Breast epithelium (tissue), 4 donors: ENCODE results near the gene LITAF. TPM values are rescaled to one million over a fixed set of nuclear protein-coding genes. Genes with fewer than 3 reads are reported as not detected.

Experiments
- DNase-seq, 2 donors: peaks; one replicate each; pipeline ENCODE4 v3.0.0-alpha.2; 2019; ENCODE audit warnings: low spot score in 2 of 2
- H3K27ac ChIP-seq, 2 donors: fragments of 200-600 bp; sonication (generic) in 1 of 2; one replicate each; pipeline ENCODE4 v1.5.1; 2016 to 2019; ENCODE audit warnings: mild to moderate bottlenecking in 1 of 2
- H3K27me3 ChIP-seq, 2 donors: fragments of 200-600 bp; sonication (generic) in 1 of 2; one replicate each; pipeline versions ENCODE4 v1.5.1 to v1.6.0; 2017 to 2019; ENCODE audit warnings: control low read depth in 1 of 2, mild to moderate bottlenecking in 1 of 2
- H3K36me3 ChIP-seq: fragments of 200-600 bp; one replicate; pipeline ENCODE4 v1.5.1; 2019
- H3K4me1 ChIP-seq, 2 donors: fragments of 200-600 bp; sonication (generic); one replicate each; pipeline ENCODE4 v1.5.1; 2016 to 2019; ENCODE audit warnings: control low read depth in 1 of 2
- H3K4me3 ChIP-seq, 3 donors: fragments of 200-600 bp; sonication (generic); 1 replicate in 2 of 3; 2 replicates in 1 of 3; pipeline ENCODE4 v1.5.1; 2016 to 2019; ENCODE audit warnings: mild to moderate bottlenecking in 3 of 3, moderate library complexity in 2 of 3
- H3K9me3 ChIP-seq, 2 donors: fragments of 200-600 bp; sonication (generic) in 1 of 2; one replicate each; pipeline ENCODE4 v1.5.1; 2016 to 2019; ENCODE audit warnings: control low read depth in 1 of 2
- POLR2A ChIP-seq: fragments of 450-650 bp; IDR thresholded peaks from one replicate; pipeline ENCODE4 v1.6.1; 2016; ENCODE audit warnings: antibody characterized with exemption, mild to moderate bottlenecking, moderate library complexity
- POLR2AphosphoS5 ChIP-seq, 3 donors: sonication (generic); formaldehyde crosslinking; IDR thresholded peaks; one replicate each; pipeline ENCODE4 v1.6.1; 2017; ENCODE audit warnings: antibody characterized with exemption in 3 of 3
- intact Hi-C: fragments of 100-400 bp; cut with DNase I; formaldehyde crosslinking; loops from one replicate; pipeline ENCODE4 v1.15.1; 2023; ENCODE audit warnings: low total_unique reads
- total RNA-seq, 3 donors: library from RNA; depleted of rRNA; stranded (reverse); fragments of >200 nt; gene quantifications; one replicate each; pipeline ENCODE4 v1.1.0, GENCODE V29; 2016
- TF ChIP-seq, protein P1 (sequence below), 3 donors: fragments of 450-650 bp; IDR thresholded peaks; one replicate each; pipeline ENCODE4 v1.5.1; 2016 to 2017; ENCODE audit warnings: antibody characterized with exemption in 3 of 3, mild to moderate bottlenecking in 3 of 3, moderate library complexity in 3 of 3

LITAF gene
- total RNA-seq, 3 donors from 2014 or later = 50.6 to 109 (median 59.0) TPM

DNA sequence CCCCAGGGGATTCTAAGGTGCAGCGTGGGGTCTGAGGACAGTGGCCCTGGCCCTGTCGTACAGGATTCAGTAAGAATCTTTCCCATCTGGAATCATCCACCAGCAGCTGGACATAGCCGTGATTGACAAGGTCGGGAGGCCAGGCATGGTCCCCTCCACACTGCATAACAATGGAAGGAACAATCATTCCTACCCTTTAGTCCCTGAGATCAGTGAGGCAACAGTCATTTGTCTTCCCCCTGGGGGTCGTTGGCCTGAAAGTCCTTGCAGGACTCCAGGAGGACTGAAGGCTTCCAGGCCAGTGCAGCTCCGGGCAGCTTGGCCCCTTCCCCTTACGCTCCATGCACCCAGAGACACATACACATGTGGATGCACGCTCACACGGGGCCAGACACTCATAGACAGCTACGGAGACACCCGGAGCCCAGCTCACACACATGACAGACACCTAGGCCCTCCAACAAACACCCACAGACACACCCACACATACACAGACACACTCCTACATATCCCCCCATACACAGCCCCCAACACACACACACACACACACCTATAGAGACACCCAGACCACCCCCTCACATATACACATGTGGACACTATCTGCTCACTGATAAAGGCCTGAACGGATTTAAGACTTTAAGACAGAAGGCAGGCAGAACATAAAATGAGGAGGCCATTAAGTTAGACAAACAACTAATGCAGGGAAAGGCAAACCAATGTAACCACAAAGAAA, 42.9 kb downstream of the LITAF start:
- Histone ChIP-seq H3K4me1 (no peaks in the 10 kb centered on the region), H3K36me3 (no peaks in the 10 kb centered on the region), H3K27ac (no peak overlapping the region), H3K27me3 (no peaks in the 10 kb centered on the region), H3K4me3 (no peak overlapping the region), H3K9me3 (no peaks in the 10 kb centered on the region)
- DNase-seq = no peak
- no peak for TF ChIP-seq POLR2A
- TF ChIP-seq POLR2AphosphoS5 (IDR thresholded peaks at IDR 0.05) = no peak
- TF ChIP-seq, protein P1, sequence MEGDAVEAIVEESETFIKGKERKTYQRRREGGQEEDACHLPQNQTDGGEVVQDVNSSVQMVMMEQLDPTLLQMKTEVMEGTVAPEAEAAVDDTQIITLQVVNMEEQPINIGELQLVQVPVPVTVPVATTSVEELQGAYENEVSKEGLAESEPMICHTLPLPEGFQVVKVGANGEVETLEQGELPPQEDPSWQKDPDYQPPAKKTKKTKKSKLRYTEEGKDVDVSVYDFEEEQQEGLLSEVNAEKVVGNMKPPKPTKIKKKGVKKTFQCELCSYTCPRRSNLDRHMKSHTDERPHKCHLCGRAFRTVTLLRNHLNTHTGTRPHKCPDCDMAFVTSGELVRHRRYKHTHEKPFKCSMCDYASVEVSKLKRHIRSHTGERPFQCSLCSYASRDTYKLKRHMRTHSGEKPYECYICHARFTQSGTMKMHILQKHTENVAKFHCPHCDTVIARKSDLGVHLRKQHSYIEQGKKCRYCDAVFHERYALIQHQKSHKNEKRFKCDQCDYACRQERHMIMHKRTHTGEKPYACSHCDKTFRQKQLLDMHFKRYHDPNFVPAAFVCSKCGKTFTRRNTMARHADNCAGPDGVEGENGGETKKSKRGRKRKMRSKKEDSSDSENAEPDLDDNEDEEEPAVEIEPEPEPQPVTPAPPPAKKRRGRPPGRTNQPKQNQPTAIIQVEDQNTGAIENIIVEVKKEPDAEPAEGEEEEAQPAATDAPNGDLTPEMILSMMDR (IDR thresholded peaks at IDR 0.05) = no peak
- intact Hi-C loops = no loop called here

GRCh38 chr16:11542069-11542744, 44.5 kb downstream of the LITAF start:
- Histone ChIP-seq H3K4me1 (no peaks in the 10 kb centered on the region), H3K27ac (no peak overlapping the region), H3K27me3 (no peaks in the 10 kb centered on the region), H3K4me3 (no peak overlapping the region), H3K9me3 (no peaks in the 10 kb centered on the region), H3K36me3 (no peaks in the 10 kb centered on the region)
- intact Hi-C loops = no loop called here
- no peak for DNase-seq
- TF ChIP-seq POLR2AphosphoS5 (IDR thresholded peaks at IDR 0.05) = no peak
- TF ChIP-seq, protein P1 (IDR thresholded peaks at IDR 0.05) = no peak
- no peak for TF ChIP-seq POLR2A

DNA sequence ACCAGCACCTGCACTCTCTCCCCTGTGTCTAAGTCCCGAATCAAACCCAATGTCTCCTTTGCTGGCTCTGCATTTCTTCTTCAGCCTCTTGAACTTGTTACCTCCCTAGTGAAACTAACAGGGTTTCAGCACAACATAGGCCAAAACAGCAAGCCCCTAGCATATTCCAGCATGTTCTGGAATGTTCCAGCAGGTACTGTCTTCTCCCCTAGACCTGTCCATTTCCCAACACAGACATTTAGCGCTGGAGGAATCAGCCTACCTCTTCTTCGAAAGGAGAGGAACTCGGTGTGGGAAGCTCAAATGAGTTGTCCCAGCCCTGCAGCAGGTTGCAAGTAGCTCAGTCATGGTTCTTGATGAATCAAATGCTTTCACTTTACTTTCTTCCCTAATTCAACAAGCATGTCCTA, 47.1 kb downstream of the LITAF start:
- no peaks in the 10 kb centered on the region for H3K4me1 ChIP-seq
- H3K9me3 ChIP-seq = no peaks in the 10 kb centered on the region
- no peaks in the 10 kb centered on the region for H3K27me3 ChIP-seq
- no peak overlapping the region for H3K4me3 ChIP-seq
- no peak overlapping the region for H3K27ac ChIP-seq
- no peak for DNase-seq
- H3K36me3 ChIP-seq = no peaks in the 10 kb centered on the region
- intact Hi-C loops = no loop called here
- peak; percentile 23 for TF ChIP-seq POLR2A
- TF ChIP-seq POLR2AphosphoS5 (IDR thresholded peaks at IDR 0.05) = no peak

- intact Hi-C loops = no loop called here
- DNase-seq = no peak
- Histone ChIP-seq H3K9me3 (no peaks in the 10 kb centered on the region), H3K27ac (no peak overlapping the region), H3K36me3 (no peaks in the 10 kb centered on the region), H3K4me1 (no peaks in the 10 kb centered on the region), H3K4me3 (no peak overlapping the region), H3K27me3 (no peaks in the 10 kb centered on the region)
- TF ChIP-seq, protein P1 (IDR thresholded peaks at IDR 0.05) = no peak
- TF ChIP-seq POLR2A (no peak), POLR2AphosphoS5 (IDR thresholded peaks at IDR 0.05) (no peak)
These were observed 47.8 kb downstream of the LITAF start for GRCh38 chr16:11538880-11539279.

- H3K36me3 ChIP-seq = no peaks in the 10 kb centered on the region
- DNase-seq = no peak
- intact Hi-C loops = no loop called here
- TF ChIP-seq, protein P1 (IDR thresholded peaks at IDR 0.05) = no peak
- no peak for TF ChIP-seq POLR2A
- TF ChIP-seq POLR2AphosphoS5 (IDR thresholded peaks at IDR 0.05) = no peak
- H3K9me3 ChIP-seq = no peaks in the 10 kb centered on the region
- H3K4me1 ChIP-seq = no peaks in the 10 kb centered on the region
- H3K27ac ChIP-seq = peak overlapping the region in 1 of 2 donors; percentile 70
- no peak overlapping the region for H3K4me3 ChIP-seq
- H3K27me3 ChIP-seq = no peaks in the 10 kb centered on the region
These were observed 50.4 kb downstream of the LITAF start for GRCh38 chr16:11536104-11536866.
